Measurements from ENCODE around the gene OR2T10. TPM values are rescaled to one million over a fixed set of nuclear protein-coding genes. Genes with fewer than 3 reads are reported as not detected.

Gene OR2T10
- total and polyA plus RNA-seq, 10 of the 15 experiments (the other 5 are each of a cell fraction or from before 2014, with no cell fraction given): not detected

DNA sequence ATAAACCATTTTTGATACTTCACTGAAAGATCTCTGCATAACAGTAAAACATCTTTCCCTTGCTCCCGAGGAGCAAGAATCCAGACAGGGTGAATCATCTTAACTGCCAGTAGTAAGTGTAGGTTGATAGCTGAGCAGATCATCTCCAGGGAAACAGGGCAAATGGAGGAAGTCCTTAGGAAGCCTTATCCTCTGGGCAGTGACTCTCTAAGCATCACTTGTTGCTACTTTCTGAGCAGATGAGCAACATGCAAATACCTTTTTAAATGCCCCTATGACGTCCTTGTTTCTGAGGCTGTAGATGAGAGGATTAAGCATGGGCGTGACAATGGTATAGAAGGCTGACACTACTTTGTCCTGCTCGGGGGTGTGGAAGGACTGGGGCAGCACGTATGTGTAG lies 28.5 kb upstream of the OR2T10 start (continued):
- TF ChIP-seq, protein P1, sequence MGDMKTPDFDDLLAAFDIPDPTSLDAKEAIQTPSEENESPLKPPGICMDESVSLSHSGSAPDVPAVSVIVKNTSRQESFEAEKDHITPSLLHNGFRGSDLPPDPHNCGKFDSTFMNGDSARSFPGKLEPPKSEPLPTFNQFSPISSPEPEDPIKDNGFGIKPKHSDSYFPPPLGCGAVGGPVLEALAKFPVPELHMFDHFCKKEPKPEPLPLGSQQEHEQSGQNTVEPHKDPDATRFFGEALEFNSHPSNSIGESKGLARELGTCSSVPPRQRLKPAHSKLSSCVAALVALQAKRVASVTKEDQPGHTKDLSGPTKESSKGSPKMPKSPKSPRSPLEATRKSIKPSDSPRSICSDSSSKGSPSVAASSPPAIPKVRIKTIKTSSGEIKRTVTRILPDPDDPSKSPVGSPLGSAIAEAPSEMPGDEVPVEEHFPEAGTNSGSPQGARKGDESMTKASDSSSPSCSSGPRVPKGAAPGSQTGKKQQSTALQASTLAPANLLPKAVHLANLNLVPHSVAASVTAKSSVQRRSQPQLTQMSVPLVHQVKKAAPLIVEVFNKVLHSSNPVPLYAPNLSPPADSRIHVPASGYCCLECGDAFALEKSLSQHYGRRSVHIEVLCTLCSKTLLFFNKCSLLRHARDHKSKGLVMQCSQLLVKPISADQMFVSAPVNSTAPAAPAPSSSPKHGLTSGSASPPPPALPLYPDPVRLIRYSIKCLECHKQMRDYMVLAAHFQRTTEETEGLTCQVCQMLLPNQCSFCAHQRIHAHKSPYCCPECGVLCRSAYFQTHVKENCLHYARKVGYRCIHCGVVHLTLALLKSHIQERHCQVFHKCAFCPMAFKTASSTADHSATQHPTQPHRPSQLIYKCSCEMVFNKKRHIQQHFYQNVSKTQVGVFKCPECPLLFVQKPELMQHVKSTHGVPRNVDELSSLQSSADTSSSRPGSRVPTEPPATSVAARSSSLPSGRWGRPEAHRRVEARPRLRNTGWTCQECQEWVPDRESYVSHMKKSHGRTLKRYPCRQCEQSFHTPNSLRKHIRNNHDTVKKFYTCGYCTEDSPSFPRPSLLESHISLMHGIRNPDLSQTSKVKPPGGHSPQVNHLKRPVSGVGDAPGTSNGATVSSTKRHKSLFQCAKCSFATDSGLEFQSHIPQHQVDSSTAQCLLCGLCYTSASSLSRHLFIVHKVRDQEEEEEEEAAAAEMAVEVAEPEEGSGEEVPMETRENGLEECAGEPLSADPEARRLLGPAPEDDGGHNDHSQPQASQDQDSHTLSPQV (IDR thresholded peaks at IDR 0.05): no peak
- no peak for TF ChIP-seq POLR2A (IDR thresholded peaks at IDR 0.05; ENCODE audit: low read depth, low read length)
- no peak for TF ChIP-seq DPF2 (IDR thresholded peaks at IDR 0.05)
- TF ChIP-seq NR2C1 (IDR thresholded peaks at IDR 0.05): no peak
- TF ChIP-seq CUX1 (IDR thresholded peaks at IDR 0.05; ENCODE audit: insufficient replicate concordance, low read depth, low read length): no peak
- no peak for TF ChIP-seq NR2F1 (conservative IDR thresholded peaks at IDR 0.05)
- TF ChIP-seq TCF7 (IDR thresholded peaks at IDR 0.05; ENCODE audit: borderline replicate concordance): no peak
- no peak for TF ChIP-seq TARDBP (IDR thresholded peaks at IDR 0.05; ENCODE audit: borderline replicate concordance)
- TF ChIP-seq ATF7 (IDR thresholded peaks at IDR 0.05; ENCODE audit: low read depth): no peak
- no peak for TF ChIP-seq MXI1 (IDR thresholded peaks at IDR 0.05; ENCODE audit: low read depth, low read length)
